WTC11 (cell line): ENCODE measurements around the gene NTN4.

Experiments used
- ELF4 ChIP-seq: sonication (generic); formaldehyde crosslinking; IDR thresholded peaks from 2 replicates; pipeline ENCODE4 v1.8.1; 2022; ENCODE audit warnings: low read depth, mild to moderate bottlenecking, moderate library complexity, missing genetic modification reagents
- TF ChIP-seq, protein P1 (sequence below): fragments of 200-600 bp; IDR thresholded peaks from 2 replicates; pipeline ENCODE4 v1.8.0; 2022; ENCODE audit warnings: antibody characterized with exemption
- TF ChIP-seq, protein P2 (sequence below): sonication (generic); formaldehyde crosslinking; IDR thresholded peaks from 2 replicates; pipeline ENCODE4 v1.8.1; 2023; ENCODE audit warnings: mild to moderate bottlenecking, missing genetic modification reagents, moderate library complexity

DNA sequence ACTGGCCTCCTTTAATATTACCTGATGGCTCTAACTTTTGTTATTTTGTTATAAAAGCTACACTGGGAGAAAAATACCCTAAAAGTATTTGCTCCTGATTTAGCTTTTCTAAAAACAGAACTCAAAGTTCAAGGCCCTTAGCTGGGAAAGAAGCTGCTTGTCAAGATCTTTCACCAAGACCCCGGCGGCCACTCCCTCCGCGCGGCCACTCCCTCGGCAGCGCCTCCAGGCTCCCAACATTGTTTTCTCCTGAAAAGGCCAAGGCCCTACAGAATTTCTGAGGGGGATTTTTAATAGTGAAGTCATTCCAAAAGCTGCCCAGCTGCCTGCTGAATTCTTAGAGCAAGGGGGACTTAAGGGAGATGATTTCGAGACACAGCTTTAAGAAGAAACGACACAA is 96.4 kb downstream of the NTN4 start:
- TF ChIP-seq, protein P1, sequence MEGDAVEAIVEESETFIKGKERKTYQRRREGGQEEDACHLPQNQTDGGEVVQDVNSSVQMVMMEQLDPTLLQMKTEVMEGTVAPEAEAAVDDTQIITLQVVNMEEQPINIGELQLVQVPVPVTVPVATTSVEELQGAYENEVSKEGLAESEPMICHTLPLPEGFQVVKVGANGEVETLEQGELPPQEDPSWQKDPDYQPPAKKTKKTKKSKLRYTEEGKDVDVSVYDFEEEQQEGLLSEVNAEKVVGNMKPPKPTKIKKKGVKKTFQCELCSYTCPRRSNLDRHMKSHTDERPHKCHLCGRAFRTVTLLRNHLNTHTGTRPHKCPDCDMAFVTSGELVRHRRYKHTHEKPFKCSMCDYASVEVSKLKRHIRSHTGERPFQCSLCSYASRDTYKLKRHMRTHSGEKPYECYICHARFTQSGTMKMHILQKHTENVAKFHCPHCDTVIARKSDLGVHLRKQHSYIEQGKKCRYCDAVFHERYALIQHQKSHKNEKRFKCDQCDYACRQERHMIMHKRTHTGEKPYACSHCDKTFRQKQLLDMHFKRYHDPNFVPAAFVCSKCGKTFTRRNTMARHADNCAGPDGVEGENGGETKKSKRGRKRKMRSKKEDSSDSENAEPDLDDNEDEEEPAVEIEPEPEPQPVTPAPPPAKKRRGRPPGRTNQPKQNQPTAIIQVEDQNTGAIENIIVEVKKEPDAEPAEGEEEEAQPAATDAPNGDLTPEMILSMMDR: no peak
- TF ChIP-seq, protein P2, sequence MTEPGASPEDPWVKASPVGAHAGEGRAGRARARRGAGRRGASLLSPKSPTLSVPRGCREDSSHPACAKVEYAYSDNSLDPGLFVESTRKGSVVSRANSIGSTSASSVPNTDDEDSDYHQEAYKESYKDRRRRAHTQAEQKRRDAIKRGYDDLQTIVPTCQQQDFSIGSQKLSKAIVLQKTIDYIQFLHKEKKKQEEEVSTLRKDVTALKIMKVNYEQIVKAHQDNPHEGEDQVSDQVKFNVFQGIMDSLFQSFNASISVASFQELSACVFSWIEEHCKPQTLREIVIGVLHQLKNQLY (CRISPR knock-in tag): no peak
- no peak for TF ChIP-seq ELF4 (CRISPR knock-in tag)
